Activated CD4-positive, alpha-beta T cell treated with anti-CD3 and anti-CD28 coated beads for 24 hours (primary cell): ENCODE results near the gene SLCO4C1.

Experiments used
- DNase-seq, 2 donors: peaks; one replicate each; pipeline ENCODE4 v3.0.0-alpha.2; 2020; ENCODE audit warnings: low read depth in 2 of 2

Gene SLCO4C1

DNA sequence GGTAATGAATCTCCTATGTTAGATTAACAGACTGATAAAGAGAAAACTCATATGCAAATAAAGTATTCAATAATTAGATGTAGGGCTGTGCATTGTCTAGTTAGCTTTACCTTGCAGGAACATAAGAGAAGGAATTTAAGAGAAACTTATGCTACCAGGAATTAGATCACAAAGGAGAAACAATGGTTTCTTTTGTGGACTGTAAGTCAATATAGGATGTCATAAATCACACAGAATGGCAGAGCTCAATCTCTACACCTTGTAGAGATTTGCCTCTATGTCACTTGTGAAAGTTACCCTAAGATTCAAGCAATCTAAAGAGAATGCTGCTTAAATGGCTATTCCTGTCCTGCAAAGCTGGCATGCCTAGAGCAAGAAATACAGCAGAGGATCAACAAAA lies 26.0 kb downstream of the SLCO4C1 start:
- no peak for DNase-seq

DNA sequence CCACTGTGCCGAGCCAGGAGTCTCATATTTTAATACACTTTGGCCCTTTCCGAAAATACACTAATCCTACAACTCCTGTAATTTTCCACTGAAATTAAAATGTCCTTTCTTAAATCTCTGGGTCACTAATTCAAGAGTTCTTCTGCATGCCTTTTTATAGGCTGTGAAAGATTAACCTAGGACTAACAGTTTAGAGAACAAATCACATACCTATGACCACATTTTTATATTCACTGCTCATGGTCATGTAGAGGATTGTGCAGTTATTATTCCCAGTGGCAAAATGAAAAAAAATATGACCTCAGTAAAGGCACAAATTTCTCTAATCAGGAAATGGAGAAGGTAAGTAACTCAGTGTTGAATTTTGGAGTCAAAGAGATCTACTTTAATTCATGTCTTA lies 33.4 kb downstream of the SLCO4C1 start:
- no peak for DNase-seq

DNA sequence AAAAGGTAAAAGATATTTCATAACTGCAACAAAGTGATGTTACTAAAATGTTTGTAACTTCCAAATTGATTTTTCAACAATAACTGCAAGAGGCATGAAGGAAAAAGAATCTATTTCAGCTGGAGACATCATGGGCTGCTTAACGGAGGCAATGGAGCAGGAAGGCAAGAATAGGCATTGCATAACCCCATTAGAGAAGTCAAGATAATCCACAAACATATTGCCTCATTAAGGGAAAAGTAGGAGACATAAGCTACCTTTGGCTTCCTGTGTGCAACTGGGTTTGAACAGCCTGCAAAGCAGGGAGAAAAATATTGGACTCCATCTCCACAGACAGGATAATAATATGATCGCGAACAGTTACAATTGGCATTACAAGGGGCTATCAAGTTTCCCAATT lies 46.7 kb downstream of the SLCO4C1 start:
- DNase-seq = no peak

DNA sequence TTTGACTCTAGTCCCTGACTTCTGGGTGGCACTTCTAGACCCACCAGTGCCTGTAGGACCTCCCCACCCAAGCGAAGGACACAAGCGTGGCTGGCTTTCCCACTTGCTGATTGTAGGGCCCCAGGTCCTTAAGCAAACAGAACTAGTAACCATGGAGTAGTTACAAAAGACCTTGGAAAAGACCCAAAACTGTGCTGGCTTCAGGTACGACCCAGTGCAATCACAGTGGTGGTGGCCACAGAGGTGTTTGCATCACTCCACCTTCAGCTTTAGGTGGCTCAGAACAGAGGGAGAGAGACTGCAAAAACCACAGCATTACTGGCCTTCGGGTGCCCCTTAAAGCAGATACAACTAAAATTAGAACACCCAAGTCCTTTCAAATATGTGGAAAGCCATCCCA lies 52.9 kb downstream of the SLCO4C1 start:
- DNase-seq = no peak

- no peak for DNase-seq
Observed at GRCh38 chr5:102241809-102242421, 54.2 kb downstream of the SLCO4C1 start.

DNA sequence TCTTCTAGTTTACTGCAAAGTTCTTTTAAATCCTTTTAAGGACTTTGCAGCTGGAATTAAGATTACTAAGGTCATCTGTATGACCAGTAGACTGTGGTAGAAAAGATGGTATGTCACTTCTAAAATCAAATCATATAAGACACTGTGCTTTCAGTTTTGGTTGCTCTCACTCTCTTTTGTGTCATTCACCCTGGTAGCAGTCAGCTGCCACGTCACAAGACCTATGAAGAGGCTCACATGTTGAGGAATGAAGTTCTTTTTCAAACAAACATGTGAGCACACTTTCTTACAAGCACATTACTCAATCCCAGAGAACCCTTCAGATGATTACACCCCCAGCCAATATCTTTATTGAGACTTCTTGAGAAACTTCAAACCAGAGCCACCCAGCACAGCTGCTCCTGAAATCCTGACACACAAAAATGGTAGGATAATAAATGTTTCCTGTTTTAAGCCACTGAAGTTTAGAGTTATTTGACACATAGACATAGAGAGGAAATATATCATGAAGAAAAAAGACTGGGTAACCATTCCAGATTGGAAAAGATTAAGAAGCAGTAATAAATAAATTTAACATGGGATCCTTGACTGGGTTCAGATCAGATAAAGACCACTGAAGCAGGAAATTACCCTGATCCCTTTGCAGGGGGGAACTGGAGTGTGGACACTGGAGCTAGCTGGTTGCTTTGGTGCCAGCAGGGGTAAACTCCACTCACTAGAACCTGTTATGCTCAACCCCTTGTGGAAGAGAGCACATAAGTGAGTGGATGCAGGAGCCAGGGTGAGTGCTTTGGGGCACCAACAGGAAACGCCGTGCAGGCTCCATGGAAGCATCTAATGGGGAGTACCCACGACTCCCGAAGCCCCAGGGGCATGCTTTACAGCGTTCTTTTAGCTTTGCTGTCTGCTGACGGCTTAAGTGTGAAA lies 64.1 kb downstream of the SLCO4C1 start:
- DNase-seq = no peak

GRCh38 chr5:102229685-102230084 lies 66.4 kb downstream of the SLCO4C1 start:
- no peak for DNase-seq

DNA sequence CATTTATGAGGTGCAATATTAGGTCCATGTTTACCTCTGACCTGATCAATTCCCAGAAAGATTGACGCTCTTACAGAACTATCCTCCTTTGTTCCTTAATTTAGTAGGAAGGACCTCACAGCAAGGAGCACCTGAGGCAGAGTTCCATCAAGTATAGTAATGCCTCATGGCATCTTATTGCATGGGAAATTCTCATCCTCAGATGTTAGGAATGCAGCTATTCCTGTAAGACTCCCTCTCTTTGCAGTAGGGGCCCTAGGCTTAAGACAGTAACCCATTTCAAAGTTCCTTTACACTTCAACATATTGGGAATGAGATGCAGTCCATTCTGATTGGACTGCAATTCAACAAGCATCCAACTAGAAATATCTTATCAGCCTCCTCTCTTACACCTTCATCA lies 69.8 kb downstream of the SLCO4C1 start:
- no peak for DNase-seq

DNA sequence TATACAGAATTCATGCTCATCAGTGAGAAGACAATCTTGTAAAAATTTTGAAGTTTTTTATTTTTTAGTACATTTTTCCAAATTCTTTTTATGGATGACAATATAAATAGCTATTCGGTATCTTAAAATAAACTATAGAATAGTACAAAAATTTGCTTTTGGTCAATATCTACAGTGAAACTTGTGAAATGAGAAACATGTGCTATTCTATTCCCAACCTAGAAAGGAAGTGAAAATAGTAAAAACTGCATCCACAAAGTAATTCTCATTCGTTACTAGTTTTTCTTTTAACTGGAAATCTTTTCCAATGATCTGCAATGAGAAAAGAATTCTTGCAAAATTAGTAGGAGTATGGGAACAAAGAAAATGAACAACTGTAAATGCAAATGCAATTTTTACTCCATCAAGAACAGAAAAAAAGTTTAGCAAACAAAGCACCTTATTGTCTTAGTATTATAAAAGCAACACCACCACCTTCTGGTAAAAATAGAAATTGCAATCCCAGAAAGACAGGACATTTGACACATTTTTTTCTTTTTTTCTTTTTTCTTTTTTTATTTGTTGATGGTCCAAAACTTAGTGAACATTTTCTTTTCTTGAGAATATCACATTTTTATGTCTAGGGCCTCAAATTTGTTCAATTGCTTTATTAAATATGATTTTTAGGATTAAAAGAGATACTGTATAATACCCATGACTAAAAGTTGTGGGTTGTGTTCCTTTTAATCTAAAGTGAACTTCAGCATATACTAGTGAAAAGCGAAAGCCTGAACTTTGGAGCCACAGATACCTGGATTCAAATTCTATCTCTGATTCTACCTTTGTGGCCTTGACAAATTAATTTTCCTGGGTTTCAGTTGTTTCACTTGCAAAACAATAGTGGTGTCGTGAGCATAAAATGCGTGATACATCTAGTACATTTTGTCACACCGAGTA lies 72.3 kb downstream of the SLCO4C1 start:
- DNase-seq = no peak

DNA sequence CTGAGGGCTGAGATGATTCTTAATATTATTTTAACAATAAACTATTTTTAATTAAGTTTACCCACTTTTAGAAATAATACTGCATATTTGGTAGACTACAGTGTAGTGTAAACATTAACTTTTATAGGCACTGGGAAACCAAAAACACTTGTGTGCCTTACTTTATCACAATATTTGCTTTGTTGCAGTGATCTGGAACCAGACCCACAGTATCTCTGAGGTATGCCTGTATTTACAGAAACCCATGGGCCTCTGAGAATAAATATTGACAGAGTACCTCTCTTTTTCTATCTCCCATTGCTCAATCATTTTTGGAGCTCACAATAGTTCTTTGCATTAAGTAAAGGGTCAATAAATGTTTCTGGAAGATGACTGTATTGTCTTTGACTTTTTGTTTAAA lies 73.3 kb downstream of the SLCO4C1 start:
- DNase-seq = no peak

GRCh38 chr5:102221949-102222348 lies 74.1 kb downstream of the SLCO4C1 start:
- no peak for DNase-seq

- DNase-seq = no peak
Observed at GRCh38 chr5:102218159-102218558, 77.9 kb downstream of the SLCO4C1 start.

GRCh38 chr5:102216678-102217077 lies 79.4 kb downstream of the SLCO4C1 start:
- DNase-seq = no peak

GRCh38 chr5:102211165-102211564 lies 84.9 kb downstream of the SLCO4C1 start:
- DNase-seq = no peak

DNA sequence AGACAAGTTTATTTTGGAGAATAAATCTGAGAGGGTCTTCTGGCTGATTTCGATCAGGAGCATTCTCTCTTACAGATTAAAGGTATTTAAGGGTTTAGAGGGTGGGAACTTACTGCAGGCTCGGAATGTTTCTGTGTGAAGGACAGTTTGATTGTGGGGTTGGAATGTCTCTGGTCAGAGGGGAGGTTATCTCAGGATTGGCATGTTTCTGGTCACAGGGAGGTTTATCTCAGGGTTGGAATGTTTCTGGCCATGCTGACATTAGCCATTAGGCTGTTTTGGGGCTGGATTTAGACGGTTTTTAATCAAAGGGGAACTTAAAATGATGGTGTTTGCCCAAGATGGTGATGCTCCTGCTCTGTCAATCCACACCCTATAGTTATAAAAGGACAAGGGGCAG lies 95.2 kb downstream of the SLCO4C1 start:
- no peak for DNase-seq

DNA sequence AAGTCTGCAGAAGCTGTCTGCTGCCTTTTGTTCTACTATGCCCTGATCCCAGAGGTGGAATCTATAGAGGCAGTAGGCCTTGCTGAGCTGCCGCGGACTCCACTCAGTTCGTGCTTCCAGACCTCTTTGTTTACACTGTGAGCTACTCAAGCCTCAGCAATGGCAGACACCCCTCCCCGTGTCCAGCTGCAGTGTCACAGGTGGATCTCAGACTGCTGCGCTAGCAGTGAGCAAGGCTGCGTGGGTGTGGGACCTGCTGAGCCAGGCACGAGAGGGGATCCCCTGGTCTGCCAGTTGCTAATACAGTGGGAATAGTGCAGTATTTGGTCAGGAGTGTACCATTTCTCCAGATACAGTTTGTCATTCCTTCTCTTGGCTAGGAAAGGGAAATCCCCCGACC lies 99.6 kb downstream of the SLCO4C1 start:
- DNase-seq = no peak
